SH-SY5Y (cell line): ENCODE data around the gene DLEC1.

Experiments
- GATA2 ChIP-seq: IDR thresholded peaks from 2 replicates; pipeline ENCODE4 v1.6.1; 2011; ENCODE audit warnings: mild to moderate bottlenecking, low read depth, low read length
- GATA3 ChIP-seq: IDR thresholded peaks from 2 replicates; pipeline ENCODE4 v1.6.1; 2011; ENCODE audit warnings: low read depth, mild to moderate bottlenecking, low read length, moderate library complexity

DNA sequence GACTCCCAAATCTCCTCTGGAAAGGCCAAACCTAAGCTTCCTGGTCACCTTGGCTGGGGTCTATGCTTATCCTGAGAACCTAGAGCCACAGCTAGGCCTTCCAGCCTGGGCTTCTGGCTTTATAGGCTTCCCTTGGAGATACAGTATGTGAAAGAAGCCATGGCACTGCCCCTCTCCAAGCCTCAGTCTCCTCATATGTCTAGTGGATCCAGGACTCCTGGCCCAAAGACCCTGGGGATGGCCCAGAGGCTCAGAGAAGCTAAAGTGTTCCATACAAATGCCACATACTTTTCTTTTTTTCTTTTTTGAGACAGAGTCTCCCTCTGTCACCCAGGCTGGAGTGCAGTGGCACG, 89.3 kb downstream of the DLEC1 start:
- TF ChIP-seq GATA2 (no peak), GATA3 (no peak)
